Esophagus squamous epithelium (tissue), 4 donors: ENCODE results near the gene ERVK3-1.

Experiments used
- POLR2A ChIP-seq, 4 donors: fragments of 450-650 bp; IDR thresholded peaks; one replicate each; pipeline ENCODE4 v1.6.1; 2017; ENCODE audit warnings: antibody characterized with exemption in 4 of 4, mild to moderate bottlenecking in 4 of 4, moderate library complexity in 3 of 4
- TF ChIP-seq, protein P1 (sequence below), 6 experiments: fragments of 450-650 bp in 4 of 6; fragments of 200-600 bp in 2 of 6; sonication (generic) in 2 of 6; IDR thresholded peaks; one replicate each; pipeline ENCODE4 v1.5.1; 2016 to 2019; ENCODE audit warnings: antibody characterized with exemption in 6 of 6, mild to moderate bottlenecking in 4 of 6, moderate library complexity in 4 of 6

DNA sequence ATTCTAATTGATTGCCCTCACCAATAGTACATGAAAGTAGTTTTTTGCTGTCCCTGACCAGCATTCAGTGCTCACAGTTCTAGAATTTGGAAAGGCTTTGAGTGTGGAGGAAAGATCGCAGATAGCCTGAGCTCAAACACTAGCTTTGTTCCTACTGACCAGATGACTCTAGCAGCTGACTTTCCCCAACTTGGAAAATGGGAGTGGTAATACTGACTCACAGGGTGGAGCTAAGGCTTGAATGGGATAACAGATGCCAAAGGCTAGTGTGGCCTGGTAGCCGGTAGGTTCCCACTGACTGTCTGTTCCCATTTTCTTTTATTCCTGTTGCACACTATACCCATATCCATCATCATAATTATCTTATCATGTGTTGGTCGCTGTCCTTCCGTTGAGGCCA is 25.3 kb downstream of the ERVK3-1 start:
- no peak for TF ChIP-seq POLR2A (IDR thresholded peaks at IDR 0.05)
- TF ChIP-seq, protein P1, sequence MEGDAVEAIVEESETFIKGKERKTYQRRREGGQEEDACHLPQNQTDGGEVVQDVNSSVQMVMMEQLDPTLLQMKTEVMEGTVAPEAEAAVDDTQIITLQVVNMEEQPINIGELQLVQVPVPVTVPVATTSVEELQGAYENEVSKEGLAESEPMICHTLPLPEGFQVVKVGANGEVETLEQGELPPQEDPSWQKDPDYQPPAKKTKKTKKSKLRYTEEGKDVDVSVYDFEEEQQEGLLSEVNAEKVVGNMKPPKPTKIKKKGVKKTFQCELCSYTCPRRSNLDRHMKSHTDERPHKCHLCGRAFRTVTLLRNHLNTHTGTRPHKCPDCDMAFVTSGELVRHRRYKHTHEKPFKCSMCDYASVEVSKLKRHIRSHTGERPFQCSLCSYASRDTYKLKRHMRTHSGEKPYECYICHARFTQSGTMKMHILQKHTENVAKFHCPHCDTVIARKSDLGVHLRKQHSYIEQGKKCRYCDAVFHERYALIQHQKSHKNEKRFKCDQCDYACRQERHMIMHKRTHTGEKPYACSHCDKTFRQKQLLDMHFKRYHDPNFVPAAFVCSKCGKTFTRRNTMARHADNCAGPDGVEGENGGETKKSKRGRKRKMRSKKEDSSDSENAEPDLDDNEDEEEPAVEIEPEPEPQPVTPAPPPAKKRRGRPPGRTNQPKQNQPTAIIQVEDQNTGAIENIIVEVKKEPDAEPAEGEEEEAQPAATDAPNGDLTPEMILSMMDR (IDR thresholded peaks at IDR 0.05): no peak
